ENCODE results near the gene ADCK2. TPM values are rescaled to one million over a fixed set of nuclear protein-coding genes. Genes with fewer than 3 reads are reported as not detected.
A peak's percentile ranks its signal among the peaks of the same experiment; 100 is the strongest.
"Not testable (repeated sequence)": the region's sequence is repeated elsewhere in the genome, so short reads cannot be mapped to it uniquely, and the experiment has no call there.

The ADCK2 gene
- polyA plus RNA-seq (ENCODE audit: insufficient read length in 4 of 4), result 10 to 100 TPM; 21.8 to 28.2 (median 22.7) TPM

- DNase-seq (ENCODE audit: low read depth in 4 of 4, low spot score in 3 of 4), result no peak
Observed at GRCh38 chr7:140672382-140673062, at the start of gene ADCK2. Gene ADCK2 (plus strand): TSS chr7:140672945. CDS start chr7:140673331, 386 bp downstream.

GRCh38 chr7:140623980-140624379 is 48.8 kb upstream of the ADCK2 start:
- DNase-seq (ENCODE audit: low read depth in 4 of 4, low spot score in 3 of 4), result no peak

GRCh38 chr7:140624392-140625191 is 48.2 kb upstream of the ADCK2 start:
- no peak for DNase-seq (ENCODE audit: low read depth in 4 of 4, low spot score in 3 of 4)

GRCh38 chr7:140625192-140625558 is 47.6 kb upstream of the ADCK2 start:
- not testable (repeated sequence) for DNase-seq (ENCODE audit: low read depth in 4 of 4, low spot score in 3 of 4)

- peak in 3 of 4 donors; percentile 76 to 83 (median 79) for DNase-seq (ENCODE audit: low read depth in 4 of 4, low spot score in 3 of 4)
Observed at GRCh38 chr7:140625908-140626868, 46.6 kb upstream of the ADCK2 start.

GRCh38 chr7:140631021-140631420 is 41.7 kb upstream of the ADCK2 start:
- DNase-seq (ENCODE audit: low read depth in 4 of 4, low spot score in 3 of 4), result no peak

GRCh38 chr7:140631602-140632001 is 41.1 kb upstream of the ADCK2 start:
- DNase-seq (ENCODE audit: low read depth in 4 of 4, low spot score in 3 of 4), result no peak

- DNase-seq (ENCODE audit: low read depth in 4 of 4, low spot score in 3 of 4), result no peak
Observed at GRCh38 chr7:140635345-140635744, 37.4 kb upstream of the ADCK2 start.

GRCh38 chr7:140635816-140636215 is 36.9 kb upstream of the ADCK2 start:
- no peak for DNase-seq (ENCODE audit: low read depth in 4 of 4, low spot score in 3 of 4)

- no peak for DNase-seq (ENCODE audit: low read depth in 4 of 4, low spot score in 3 of 4)
Observed at GRCh38 chr7:140637400-140637799, 35.3 kb upstream of the ADCK2 start.

GRCh38 chr7:140638173-140638791 is 34.5 kb upstream of the ADCK2 start:
- no peak for DNase-seq (ENCODE audit: low read depth in 4 of 4, low spot score in 3 of 4)

GRCh38 chr7:140639366-140640053 is 33.2 kb upstream of the ADCK2 start:
- peak in 1 of 4 donors; percentile 68 for DNase-seq (ENCODE audit: low read depth in 4 of 4, low spot score in 3 of 4)

- no peak for DNase-seq (ENCODE audit: low read depth in 4 of 4, low spot score in 3 of 4)
Observed at GRCh38 chr7:140640060-140640637, 32.6 kb upstream of the ADCK2 start.

GRCh38 chr7:140640727-140641523 is 31.8 kb upstream of the ADCK2 start, which contains the start of gene DENND2A:
Gene DENND2A (minus strand): TSS chr7:140640813. CDS start chr7:140602397, 38,416 bp downstream.
- peak in 3 of 4 donors; percentile 66 to 70 (median 68) for DNase-seq (ENCODE audit: low read depth in 4 of 4, low spot score in 3 of 4)

GRCh38 chr7:140641524-140642195 is 31.1 kb upstream of the ADCK2 start:
- no peak for DNase-seq (ENCODE audit: low read depth in 4 of 4, low spot score in 3 of 4)

- no peak for DNase-seq (ENCODE audit: low read depth in 4 of 4, low spot score in 3 of 4)
Observed at GRCh38 chr7:140643416-140643815, 29.3 kb upstream of the ADCK2 start.

- DNase-seq (ENCODE audit: low read depth in 4 of 4, low spot score in 3 of 4), result not testable (repeated sequence)
Observed at GRCh38 chr7:140644761-140645160, 28.0 kb upstream of the ADCK2 start.
